C4-2B (cell line): ENCODE data around the gene RAPGEF1.
A peak's percentile ranks its signal among the peaks of the same experiment; 100 is the strongest.
"Not testable (repeated sequence)": the region's sequence is repeated elsewhere in the genome, so short reads cannot be mapped to it uniquely, and the experiment has no call there.

Experiments
- H3K27ac ChIP-seq: fragments of 450-650 bp; 2 replicates; pipeline ENCODE4 v1.5.1; 2017
- CTCF ChIP-seq: fragments of 450-650 bp; conservative IDR thresholded peaks from 2 replicates; pipeline ENCODE4 v1.5.1; 2017; ENCODE audit warnings: mild to moderate bottlenecking
- ZFX ChIP-seq: fragments of 450-650 bp; IDR thresholded peaks from 2 replicates; pipeline ENCODE4 v1.6.1; 2017

The RAPGEF1 gene

GRCh38 chr9:131554087-131554842 lies 185.6 kb downstream of the RAPGEF1 start:
- TF ChIP-seq CTCF (no peak), ZFX (no peak)

GRCh38 chr9:131552030-131552429 lies 187.8 kb downstream of the RAPGEF1 start:
- no peak overlapping the region for H3K27ac ChIP-seq
- TF ChIP-seq CTCF = no peak
- TF ChIP-seq ZFX = no peak

More at GRCh38 chr9:131554087-131554842, 185.6 kb downstream of the RAPGEF1 start:
- H3K27ac ChIP-seq = no peak overlapping the region

- H3K27ac ChIP-seq = not testable (repeated sequence)
Measured at GRCh38 chr9:131550465-131550864, 189.4 kb downstream of the RAPGEF1 start.

GRCh38 chr9:131549186-131549585 lies 190.7 kb downstream of the RAPGEF1 start:
- not testable (repeated sequence) for H3K27ac ChIP-seq

- TF ChIP-seq CTCF (no peak), ZFX (no peak)
- peak overlapping the region; percentile 60; the same call in 1 of the 2 replicates for H3K27ac ChIP-seq
Measured at GRCh38 chr9:131546336-131547084, 193.4 kb downstream of the RAPGEF1 start.

GRCh38 chr9:131545786-131546335 lies 194.0 kb downstream of the RAPGEF1 start:
- no peak for TF ChIP-seq ZFX
- no peak for TF ChIP-seq CTCF
- peak overlapping the region; percentile 60; the same call in 1 of the 2 replicates for H3K27ac ChIP-seq

- H3K27ac ChIP-seq = peak within 1 kb of the TSS; percentile 60
- no peak for TF ChIP-seq ZFX
- TF ChIP-seq CTCF = no peak
Measured at GRCh38 chr9:131545003-131545785, 194.7 kb downstream of the RAPGEF1 start, which contains the start of gene PRRT1B. PRRT1B (plus strand) TSS chr9:131545523; CDS start chr9:131545616, 93 bp downstream.

- TF ChIP-seq CTCF (no peak), ZFX (no peak)
Measured at GRCh38 chr9:131543141-131543540, 196.7 kb downstream of the RAPGEF1 start.

More at GRCh38 chr9:131543141-131543540, 196.7 kb downstream of the RAPGEF1 start:
- no peak overlapping the region for H3K27ac ChIP-seq
